GM12878 (cell line): ENCODE measurements around the gene PRKAG2.

Experiments used
- BCLAF1 ChIP-seq: fragments of 450-650 bp; IDR thresholded peaks from 2 replicates; pipeline ENCODE4 v1.6.1; 2017; ENCODE audit warnings: antibody characterized with exemption, mild to moderate bottlenecking, moderate library complexity
- CTCF ChIP-seq, 3 experiments: IDR thresholded peaks in 2 of 3; conservative IDR thresholded peaks in 1 of 3; 2 replicates each; pipeline ENCODE4 v1.5.1; 2011; ENCODE audit warnings: low read depth in 3 of 3, low read length in 3 of 3, mild to moderate bottlenecking in 3 of 3, control low read depth in 2 of 3, moderate library complexity in 2 of 3, inconsistent platforms in 1 of 3, mixed read lengths in 1 of 3; ENCODE audit not compliant: control insufficient read depth in 2 of 3, insufficient read depth in 1 of 3; ENCODE audit errors: extremely low read depth in 1 of 3
- GABPA ChIP-seq: IDR thresholded peaks from 2 replicates; pipeline ENCODE4 v1.6.1; 2014; ENCODE audit warnings: antibody characterized with exemption, low read depth, mild to moderate bottlenecking, inconsistent platforms
- JUNB ChIP-seq: IDR thresholded peaks from 2 replicates; pipeline ENCODE4 v1.6.1; 2016; ENCODE audit warnings: antibody characterized with exemption, mild to moderate bottlenecking
- MYC ChIP-seq: IDR thresholded peaks from 2 replicates; pipeline ENCODE4 v1.6.1; 2011; ENCODE audit warnings: mild to moderate bottlenecking, low read length, moderate library complexity, inconsistent platforms; ENCODE audit not compliant: insufficient read depth, insufficient replicate concordance, insufficient read length, severe bottlenecking
- NBN ChIP-seq: fragments of 450-650 bp; IDR thresholded peaks from 2 replicates; pipeline ENCODE4 v1.6.1; 2016
- RAD21 ChIP-seq: IDR thresholded peaks from 2 replicates; pipeline ENCODE4 v1.6.1; 2011; ENCODE audit warnings: mild to moderate bottlenecking, low read depth, low read length, moderate library complexity; ENCODE audit not compliant: insufficient read depth
- RCOR1 ChIP-seq: conservative IDR thresholded peaks from 2 replicates; pipeline ENCODE4 v1.6.1; 2012; ENCODE audit warnings: low read depth, low read length, improper control_type of control experiment
- REST ChIP-seq: IDR thresholded peaks from 2 replicates; pipeline ENCODE4 v1.6.1; 2012; ENCODE audit warnings: mild to moderate bottlenecking, low read depth, low read length
- SREBF1 ChIP-seq: IDR thresholded peaks from 2 replicates; pipeline ENCODE4 v1.6.1; 2012; ENCODE audit warnings: mild to moderate bottlenecking, low read length
- TAF1 ChIP-seq: IDR thresholded peaks from 2 replicates; pipeline ENCODE4 v1.6.1; 2011; ENCODE audit warnings: mild to moderate bottlenecking, low read depth, low read length, borderline replicate concordance

GRCh38 chr7:151647006-151647405, 229.9 kb downstream of the PRKAG2 start:
- TF ChIP-seq NBN = no peak
- TF ChIP-seq TAF1 = no peak
- no peak for TF ChIP-seq CTCF (IDR thresholded peaks at IDR 0.05 in 2 of 3, conservative IDR thresholded peaks at IDR 0.05 in 1 of 3; ENCODE audit: control insufficient read depth in 2 of 3, extremely low read depth in 1 of 3, insufficient read depth in 1 of 3, low read depth in 3 of 3, low read length in 3 of 3)
- TF ChIP-seq JUNB = no peak
- no peak for TF ChIP-seq RCOR1
- TF ChIP-seq RAD21 = no peak
- no peak for TF ChIP-seq BCLAF1
- TF ChIP-seq GABPA = no peak
- TF ChIP-seq REST = no peak
- TF ChIP-seq SREBF1 = no peak
- no peak for TF ChIP-seq MYC
